ENCODE data around the gene ABCA4.

ABCA4 gene

DNA sequence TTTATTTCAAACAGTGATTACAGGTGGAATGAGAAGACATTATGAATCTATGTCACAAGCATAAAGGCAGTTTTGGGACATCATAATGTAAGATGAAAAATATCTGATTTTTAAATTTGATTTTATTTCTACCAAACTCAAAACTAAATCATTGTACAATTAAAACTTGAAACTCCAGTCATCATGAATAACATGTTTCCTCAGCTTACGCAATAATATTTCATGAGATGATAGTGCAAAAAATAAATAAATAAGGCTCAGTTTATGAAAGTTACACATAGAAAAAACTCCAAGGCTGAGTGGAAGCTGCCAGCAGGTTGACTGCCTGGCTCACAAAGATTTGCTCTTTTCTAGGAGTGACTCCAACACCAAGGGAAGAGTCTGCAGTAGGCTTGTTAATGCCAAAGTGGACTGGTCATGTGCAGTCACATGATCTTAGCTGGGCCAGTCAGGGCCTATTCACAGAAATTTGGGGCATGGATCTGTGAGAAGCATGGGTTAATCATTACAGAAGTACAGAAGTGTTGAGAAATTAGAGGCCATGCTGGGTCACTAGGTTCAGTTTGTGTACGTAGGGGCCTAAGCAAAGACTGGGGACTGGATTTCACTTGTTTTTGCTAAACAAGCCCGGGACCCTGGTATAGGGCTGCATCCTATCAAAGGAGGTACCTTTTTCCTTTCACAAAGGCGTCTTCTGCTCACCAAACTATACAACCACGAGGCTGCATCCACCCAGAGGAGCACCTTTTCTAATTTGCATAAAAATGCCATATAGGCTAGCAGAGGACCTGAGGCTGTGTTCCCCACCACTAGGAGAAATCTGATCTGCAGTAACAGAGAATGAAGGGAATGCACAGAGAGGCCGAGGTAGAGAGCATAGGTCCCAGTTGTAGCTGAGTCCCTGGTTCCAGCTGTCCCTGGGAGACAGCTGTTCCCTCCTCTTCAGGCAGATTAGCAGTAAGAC is 4.9 kb upstream of the ABCA4 start:
- Histone ChIP-seq H3K4me3 (ENCODE audit: low read depth, low read length) (no peak overlapping the region), H3K4me2 (ENCODE audit: low read length) (no peak overlapping the region), H3K27ac (no peak overlapping the region), H3K9ac (no peak overlapping the region), H3K36me3 (ENCODE audit: control insufficient read depth, insufficient read depth, low read length) (no peaks in the 10 kb centered on the region), H3K79me2 (no peaks in the 10 kb centered on the region), H3K27me3 (ENCODE audit: control insufficient read depth, insufficient read depth, low read length) (no peaks in the 10 kb centered on the region), H3K4me1 (no peaks in the 10 kb centered on the region), H3K9me3 (ENCODE audit: control insufficient read depth, low read length) (no peaks in the 10 kb centered on the region), H2AFZ (no peak overlapping the region)
- TF ChIP-seq, protein P1, sequence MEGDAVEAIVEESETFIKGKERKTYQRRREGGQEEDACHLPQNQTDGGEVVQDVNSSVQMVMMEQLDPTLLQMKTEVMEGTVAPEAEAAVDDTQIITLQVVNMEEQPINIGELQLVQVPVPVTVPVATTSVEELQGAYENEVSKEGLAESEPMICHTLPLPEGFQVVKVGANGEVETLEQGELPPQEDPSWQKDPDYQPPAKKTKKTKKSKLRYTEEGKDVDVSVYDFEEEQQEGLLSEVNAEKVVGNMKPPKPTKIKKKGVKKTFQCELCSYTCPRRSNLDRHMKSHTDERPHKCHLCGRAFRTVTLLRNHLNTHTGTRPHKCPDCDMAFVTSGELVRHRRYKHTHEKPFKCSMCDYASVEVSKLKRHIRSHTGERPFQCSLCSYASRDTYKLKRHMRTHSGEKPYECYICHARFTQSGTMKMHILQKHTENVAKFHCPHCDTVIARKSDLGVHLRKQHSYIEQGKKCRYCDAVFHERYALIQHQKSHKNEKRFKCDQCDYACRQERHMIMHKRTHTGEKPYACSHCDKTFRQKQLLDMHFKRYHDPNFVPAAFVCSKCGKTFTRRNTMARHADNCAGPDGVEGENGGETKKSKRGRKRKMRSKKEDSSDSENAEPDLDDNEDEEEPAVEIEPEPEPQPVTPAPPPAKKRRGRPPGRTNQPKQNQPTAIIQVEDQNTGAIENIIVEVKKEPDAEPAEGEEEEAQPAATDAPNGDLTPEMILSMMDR (IDR thresholded peaks at IDR 0.05) = no peak

- Histone ChIP-seq H3K27ac (no peak overlapping the region), H3K4me1 (no peaks in the 10 kb centered on the region), H2AFZ (no peak overlapping the region), H3K4me3 (ENCODE audit: low read depth, low read length) (no peak overlapping the region), H3K36me3 (ENCODE audit: control insufficient read depth, insufficient read depth, low read length) (no peaks in the 10 kb centered on the region), H3K79me2 (no peaks in the 10 kb centered on the region), H3K4me2 (ENCODE audit: low read length) (no peak overlapping the region), H3K9ac (no peak overlapping the region), H3K27me3 (ENCODE audit: control insufficient read depth, insufficient read depth, low read length) (no peaks in the 10 kb centered on the region), H3K9me3 (ENCODE audit: control insufficient read depth, low read length) (no peaks in the 10 kb centered on the region)
- TF ChIP-seq, protein P1 (IDR thresholded peaks at IDR 0.05) = no peak
These were observed 3.6 kb upstream of the ABCA4 start for GRCh38 chr1:94124538-94124937.

GRCh38 chr1:94122201-94122970 is 1.4 kb upstream of the ABCA4 start:
- no peak overlapping the region for H2AFZ ChIP-seq
- H3K27ac ChIP-seq = no peak overlapping the region
- H3K27me3 ChIP-seq (ENCODE audit: control insufficient read depth, insufficient read depth, low read length) = no peaks in the 10 kb centered on the region
- no peaks in the 10 kb centered on the region for H3K36me3 ChIP-seq (ENCODE audit: control insufficient read depth, insufficient read depth, low read length)
- no peak overlapping the region for H3K4me3 ChIP-seq (ENCODE audit: low read depth, low read length)
- H3K4me1 ChIP-seq = no peaks in the 10 kb centered on the region
- H3K4me2 ChIP-seq (ENCODE audit: low read length) = no peak overlapping the region
- H3K9ac ChIP-seq = no peak overlapping the region
- no peaks in the 10 kb centered on the region for H3K9me3 ChIP-seq (ENCODE audit: control insufficient read depth, low read length)
- H3K79me2 ChIP-seq = no peaks in the 10 kb centered on the region
- TF ChIP-seq, protein P1 (IDR thresholded peaks at IDR 0.05) = no peak

DNA sequence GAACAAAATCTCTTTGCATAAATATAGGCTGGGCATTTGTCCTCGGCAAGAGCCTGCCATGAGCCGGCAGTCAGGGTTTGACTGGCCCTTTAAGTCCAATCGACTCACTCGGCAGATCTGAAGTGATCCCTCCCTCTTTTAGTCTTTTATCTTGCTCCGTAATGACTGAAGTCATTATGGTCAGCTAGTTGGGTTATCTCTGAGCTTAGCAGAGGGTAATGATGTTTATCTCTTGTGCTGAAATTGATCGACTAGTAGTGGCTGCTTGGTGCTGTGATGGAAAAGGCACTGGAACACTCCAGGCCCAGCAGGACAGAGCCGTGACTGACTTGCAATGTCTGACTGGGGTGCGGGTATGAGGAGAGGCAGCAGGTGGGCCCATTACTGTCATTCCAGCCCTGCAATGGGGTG is 468 bp upstream of the ABCA4 start:
- Histone ChIP-seq H3K27me3 (ENCODE audit: control insufficient read depth, insufficient read depth, low read length) (no peaks in the 10 kb centered on the region), H3K4me1 (no peaks in the 10 kb centered on the region)
- TF ChIP-seq, protein P1 (IDR thresholded peaks at IDR 0.05) = no peak

More for the DNA sequence above, 468 bp upstream of the ABCA4 start:
- no peak overlapping the region for H3K4me2 ChIP-seq (ENCODE audit: low read length)
- no peak overlapping the region for H3K27ac ChIP-seq
- no peak overlapping the region for H3K4me3 ChIP-seq (ENCODE audit: low read depth, low read length)
- H3K36me3 ChIP-seq (ENCODE audit: control insufficient read depth, insufficient read depth, low read length) = no peaks in the 10 kb centered on the region
- H3K79me2 ChIP-seq = no peaks in the 10 kb centered on the region
- H3K9me3 ChIP-seq (ENCODE audit: control insufficient read depth, low read length) = no peaks in the 10 kb centered on the region
- no peak overlapping the region for H3K9ac ChIP-seq
- H2AFZ ChIP-seq = no peak overlapping the region
